ENCODE data around the gene CYP2C18. TPM values are rescaled to one million over a fixed set of nuclear protein-coding genes. Genes with fewer than 3 reads are reported as not detected.
"Not testable (repeated sequence)": the region's sequence is repeated elsewhere in the genome, so short reads cannot be mapped to it uniquely, and the experiment has no call there.

Gene CYP2C18
- total RNA-seq, 1 experiment from 2014 or later = not detected

- no peak for DNase-seq (ENCODE audit: low read depth)
Observed at GRCh38 chr10:94747137-94747536, 63.6 kb downstream of the CYP2C18 start.

- DNase-seq (ENCODE audit: low read depth) = no peak
Observed at GRCh38 chr10:94747838-94748237, 64.3 kb downstream of the CYP2C18 start.

GRCh38 chr10:94757916-94758315, 74.4 kb downstream of the CYP2C18 start:
- no peak for DNase-seq (ENCODE audit: low read depth)

- no peak for DNase-seq (ENCODE audit: low read depth)
Observed at GRCh38 chr10:94760586-94761178, 77.2 kb downstream of the CYP2C18 start.

- no peak for DNase-seq (ENCODE audit: low read depth)
Observed at GRCh38 chr10:94762393-94762792, 78.9 kb downstream of the CYP2C18 start, which contains the start of gene CYP2C19. Gene CYP2C19 (plus strand): TSS chr10:94762681. CDS start chr10:94762706, 25 bp downstream.

- DNase-seq (ENCODE audit: low read depth) = not testable (repeated sequence)
Observed at GRCh38 chr10:94775425-94775824, 91.9 kb downstream of the CYP2C18 start.

- DNase-seq (ENCODE audit: low read depth) = no peak
Observed at GRCh38 chr10:94777886-94778458, 94.4 kb downstream of the CYP2C18 start.

- DNase-seq (ENCODE audit: low read depth) = no peak
Observed at GRCh38 chr10:94780844-94781243, 97.3 kb downstream of the CYP2C18 start.

- no peak for DNase-seq (ENCODE audit: low read depth)
Observed at GRCh38 chr10:94784256-94784655, 100.7 kb downstream of the CYP2C18 start.

GRCh38 chr10:94785211-94785610, 101.7 kb downstream of the CYP2C18 start:
- no peak for DNase-seq (ENCODE audit: low read depth)

Other genes starting within 250 kb of the CYP2C18 start
- 52.1 and 65.4 TPM in 2 replicates for gene HELLS, start 137.9 kb upstream of the CYP2C18 start, total RNA-seq (2014; rRNA removed; shearing (Covaris generic))
- not detected in 2 replicates for gene CYP2C19, start 79.0 kb downstream of the CYP2C18 start, total RNA-seq (2014; rRNA removed; shearing (Covaris generic))

Data from Daoy (cell line).